ENCODE results near the gene ZNF337.
"Not testable (repeated sequence)": the region's sequence is repeated elsewhere in the genome, so short reads cannot be mapped to it uniquely, and the experiment has no call there.

The ZNF337 gene

GRCh38 chr20:25692499-25692898, 4.2 kb downstream of the ZNF337 start:
- no peak for DNase-seq

- no peak for DNase-seq
Observed at GRCh38 chr20:25690427-25690826, 6.2 kb downstream of the ZNF337 start.

GRCh38 chr20:25686081-25687067, 10.3 kb downstream of the ZNF337 start:
- DNase-seq = no peak

- DNase-seq = no peak
Observed at GRCh38 chr20:25685276-25686080, 11.2 kb downstream of the ZNF337 start.

- not testable (repeated sequence) for DNase-seq
Observed at GRCh38 chr20:25683826-25684225, 12.8 kb downstream of the ZNF337 start.

- DNase-seq = no peak
Observed at GRCh38 chr20:25683050-25683449, 13.6 kb downstream of the ZNF337 start.

GRCh38 chr20:25676164-25676809, 20.4 kb downstream of the ZNF337 start:
- no peak for DNase-seq

GRCh38 chr20:25675161-25675560, 21.5 kb downstream of the ZNF337 start:
- DNase-seq = no peak

GRCh38 chr20:25672659-25673235, 23.9 kb downstream of the ZNF337 start:
- DNase-seq = peak; percentile 23

GRCh38 chr20:25669826-25670422, 26.7 kb downstream of the ZNF337 start:
- peak; percentile 40 for DNase-seq

- DNase-seq = no peak
Observed at GRCh38 chr20:25668446-25668845, 28.2 kb downstream of the ZNF337 start.

GRCh38 chr20:25659999-25660398, 36.7 kb downstream of the ZNF337 start:
- no peak for DNase-seq

GRCh38 chr20:25654487-25654886, 42.2 kb downstream of the ZNF337 start:
- no peak for DNase-seq

GRCh38 chr20:25652866-25653265, 43.8 kb downstream of the ZNF337 start:
- DNase-seq = peak; percentile 94

- DNase-seq = no peak
Observed at GRCh38 chr20:25644814-25645213, 51.8 kb downstream of the ZNF337 start.

- DNase-seq = no peak
Observed at GRCh38 chr20:25643716-25644115, 52.9 kb downstream of the ZNF337 start.

GRCh38 chr20:25637247-25637646, 59.4 kb downstream of the ZNF337 start:
- DNase-seq = no peak

GRCh38 chr20:25632940-25633790, 63.5 kb downstream of the ZNF337 start:
- DNase-seq = no peak

GRCh38 chr20:25630615-25631014, 66.0 kb downstream of the ZNF337 start:
- not testable (repeated sequence) for DNase-seq

- no peak for DNase-seq
Observed at GRCh38 chr20:25629816-25630499, 66.7 kb downstream of the ZNF337 start.

GRCh38 chr20:25626779-25627178, 69.9 kb downstream of the ZNF337 start:
- DNase-seq = no peak

Data from hematopoietic multipotent progenitor cell treated with erythropoietin and hydrocortisone succinate and interleukin-3 and kit ligand, for 6 days (in vitro differentiated cells).